ENCODE results near the gene NOS1.

Gene NOS1

GRCh38 chr12:117359029-117359845 lies 2.2 kb downstream of the NOS1 start:
- H3K79me2 ChIP-seq: no peaks in the 10 kb centered on the region
- no peaks in the 10 kb centered on the region for H3K36me3 ChIP-seq (ENCODE audit: control insufficient read depth, insufficient read depth, low read length)
- H3K9ac ChIP-seq: no peak overlapping the region
- no peak overlapping the region for H2AFZ ChIP-seq
- TF ChIP-seq, protein P1, sequence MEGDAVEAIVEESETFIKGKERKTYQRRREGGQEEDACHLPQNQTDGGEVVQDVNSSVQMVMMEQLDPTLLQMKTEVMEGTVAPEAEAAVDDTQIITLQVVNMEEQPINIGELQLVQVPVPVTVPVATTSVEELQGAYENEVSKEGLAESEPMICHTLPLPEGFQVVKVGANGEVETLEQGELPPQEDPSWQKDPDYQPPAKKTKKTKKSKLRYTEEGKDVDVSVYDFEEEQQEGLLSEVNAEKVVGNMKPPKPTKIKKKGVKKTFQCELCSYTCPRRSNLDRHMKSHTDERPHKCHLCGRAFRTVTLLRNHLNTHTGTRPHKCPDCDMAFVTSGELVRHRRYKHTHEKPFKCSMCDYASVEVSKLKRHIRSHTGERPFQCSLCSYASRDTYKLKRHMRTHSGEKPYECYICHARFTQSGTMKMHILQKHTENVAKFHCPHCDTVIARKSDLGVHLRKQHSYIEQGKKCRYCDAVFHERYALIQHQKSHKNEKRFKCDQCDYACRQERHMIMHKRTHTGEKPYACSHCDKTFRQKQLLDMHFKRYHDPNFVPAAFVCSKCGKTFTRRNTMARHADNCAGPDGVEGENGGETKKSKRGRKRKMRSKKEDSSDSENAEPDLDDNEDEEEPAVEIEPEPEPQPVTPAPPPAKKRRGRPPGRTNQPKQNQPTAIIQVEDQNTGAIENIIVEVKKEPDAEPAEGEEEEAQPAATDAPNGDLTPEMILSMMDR (IDR thresholded peaks at IDR 0.05): no peak
- H3K4me3 ChIP-seq (ENCODE audit: low read depth, low read length): no peak overlapping the region
- no peaks in the 10 kb centered on the region for H3K9me3 ChIP-seq (ENCODE audit: control insufficient read depth, low read length)
- H3K27me3 ChIP-seq (ENCODE audit: control insufficient read depth, insufficient read depth, low read length): peaks cover 3% of the 10 kb centered on the region
- H3K27ac ChIP-seq: no peak overlapping the region
- H3K4me2 ChIP-seq (ENCODE audit: low read length): no peak overlapping the region
- no peaks in the 10 kb centered on the region for H3K4me1 ChIP-seq

DNA sequence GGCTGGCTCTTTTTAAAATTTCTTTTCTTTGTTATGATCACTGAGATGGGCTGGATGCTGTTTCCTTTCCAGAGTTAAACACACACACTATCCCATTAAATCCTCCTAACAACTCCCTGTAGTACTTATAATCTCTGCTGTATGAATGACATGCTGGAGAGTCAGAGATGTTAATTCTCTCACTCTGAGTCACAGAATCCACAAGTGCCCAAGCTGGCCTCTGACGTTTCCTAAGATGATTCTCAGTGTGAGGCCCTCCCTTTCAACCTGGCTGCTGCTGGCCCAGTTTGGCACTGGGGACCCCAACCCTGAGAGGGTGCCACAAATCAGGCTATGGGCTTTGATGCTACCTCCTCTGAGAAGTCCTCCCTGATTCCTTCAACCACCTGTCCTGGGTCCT lies 5.4 kb downstream of the NOS1 start:
- no peak overlapping the region for H3K9ac ChIP-seq
- no peaks in the 10 kb centered on the region for H3K27me3 ChIP-seq (ENCODE audit: control insufficient read depth, insufficient read depth, low read length)

DNA sequence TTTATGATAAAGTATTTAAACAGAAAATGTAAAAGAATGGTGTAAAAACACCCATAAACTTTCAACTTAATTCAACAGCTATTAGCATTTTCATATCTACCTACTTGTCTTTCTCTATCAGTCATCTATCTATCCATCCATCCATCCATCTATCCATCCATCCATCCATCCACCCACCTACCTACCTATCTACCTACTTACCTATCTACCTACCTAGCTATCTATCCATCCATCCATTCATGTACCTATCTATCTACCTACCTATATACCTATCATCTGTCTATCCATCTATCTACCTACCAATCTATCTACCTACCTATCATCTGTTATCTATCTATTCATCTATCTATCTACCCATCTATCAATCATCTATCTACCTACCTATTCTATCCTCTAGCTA lies 8.5 kb downstream of the NOS1 start:
- no peak overlapping the region for H3K9ac ChIP-seq
- no peak overlapping the region for H2AFZ ChIP-seq
- H3K4me1 ChIP-seq: no peaks in the 10 kb centered on the region
- no peak overlapping the region for H3K4me2 ChIP-seq (ENCODE audit: low read length)
- H3K4me3 ChIP-seq (ENCODE audit: low read depth, low read length): no peak overlapping the region
- no peaks in the 10 kb centered on the region for H3K36me3 ChIP-seq (ENCODE audit: control insufficient read depth, insufficient read depth, low read length)
- H3K9me3 ChIP-seq (ENCODE audit: control insufficient read depth, low read length): no peaks in the 10 kb centered on the region
- no peaks in the 10 kb centered on the region for H3K27me3 ChIP-seq (ENCODE audit: control insufficient read depth, insufficient read depth, low read length)
- no peaks in the 10 kb centered on the region for H3K79me2 ChIP-seq
- no peak overlapping the region for H3K27ac ChIP-seq
- TF ChIP-seq, protein P1 (IDR thresholded peaks at IDR 0.05): no peak

More for the DNA sequence above, 5.4 kb downstream of the NOS1 start:
- no peak overlapping the region for H3K27ac ChIP-seq
- no peaks in the 10 kb centered on the region for H3K4me1 ChIP-seq
- no peak overlapping the region for H3K4me3 ChIP-seq (ENCODE audit: low read depth, low read length)
- H3K79me2 ChIP-seq: no peaks in the 10 kb centered on the region
- TF ChIP-seq, protein P1 (IDR thresholded peaks at IDR 0.05): no peak
- H2AFZ ChIP-seq: no peak overlapping the region
- H3K36me3 ChIP-seq (ENCODE audit: control insufficient read depth, insufficient read depth, low read length): no peaks in the 10 kb centered on the region
- no peaks in the 10 kb centered on the region for H3K9me3 ChIP-seq (ENCODE audit: control insufficient read depth, low read length)
- no peak overlapping the region for H3K4me2 ChIP-seq (ENCODE audit: low read length)

- TF ChIP-seq, protein P1 (IDR thresholded peaks at IDR 0.05): no peak
- H3K4me2 ChIP-seq (ENCODE audit: low read length): no peak overlapping the region
- no peak overlapping the region for H2AFZ ChIP-seq
- no peaks in the 10 kb centered on the region for H3K9me3 ChIP-seq (ENCODE audit: control insufficient read depth, low read length)
- H3K36me3 ChIP-seq (ENCODE audit: control insufficient read depth, insufficient read depth, low read length): no peaks in the 10 kb centered on the region
- H3K4me1 ChIP-seq: no peaks in the 10 kb centered on the region
- no peaks in the 10 kb centered on the region for H3K27me3 ChIP-seq (ENCODE audit: control insufficient read depth, insufficient read depth, low read length)
- no peak overlapping the region for H3K27ac ChIP-seq
- no peaks in the 10 kb centered on the region for H3K79me2 ChIP-seq
- no peak overlapping the region for H3K4me3 ChIP-seq (ENCODE audit: low read depth, low read length)
- no peak overlapping the region for H3K9ac ChIP-seq
Measured at GRCh38 chr12:117352206-117352605, 9.2 kb downstream of the NOS1 start.

DNA sequence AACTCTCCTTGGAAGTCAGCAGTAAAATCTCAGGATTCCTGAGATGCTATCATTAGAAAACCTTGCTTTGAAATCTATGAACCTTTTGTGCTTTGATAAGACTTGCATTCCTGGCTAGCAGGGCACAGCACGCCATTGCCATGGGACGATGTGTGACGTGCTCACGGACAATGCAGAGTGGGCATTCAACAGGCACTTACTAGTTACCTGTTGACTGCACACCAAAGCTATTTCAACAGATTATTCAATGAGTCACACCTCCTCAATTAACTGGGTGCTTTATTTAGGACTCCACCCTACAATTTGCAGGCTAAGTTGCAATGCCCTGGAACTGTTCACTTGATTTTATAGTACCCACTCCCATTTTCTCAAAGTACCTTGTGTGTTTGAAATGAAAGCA lies 11.3 kb downstream of the NOS1 start:
- no peaks in the 10 kb centered on the region for H3K79me2 ChIP-seq
- no peaks in the 10 kb centered on the region for H3K4me1 ChIP-seq
- no peaks in the 10 kb centered on the region for H3K9me3 ChIP-seq (ENCODE audit: control insufficient read depth, low read length)
- no peak overlapping the region for H3K4me3 ChIP-seq (ENCODE audit: low read depth, low read length)
- no peaks in the 10 kb centered on the region for H3K27me3 ChIP-seq (ENCODE audit: control insufficient read depth, insufficient read depth, low read length)
- H3K36me3 ChIP-seq (ENCODE audit: control insufficient read depth, insufficient read depth, low read length): no peaks in the 10 kb centered on the region
- TF ChIP-seq, protein P1 (IDR thresholded peaks at IDR 0.05): no peak
- no peak overlapping the region for H3K9ac ChIP-seq
- H2AFZ ChIP-seq: no peak overlapping the region
- no peak overlapping the region for H3K27ac ChIP-seq
- H3K4me2 ChIP-seq (ENCODE audit: low read length): no peak overlapping the region
